Measurements from ENCODE around the gene PLCB3. TPM values are rescaled to one million over a fixed set of nuclear protein-coding genes. Genes with fewer than 3 reads are reported as not detected.
A peak's percentile ranks its signal among the peaks of the same experiment; 100 is the strongest.

Gene PLCB3
- total and polyA plus RNA-seq, 10 of the 15 experiments (the other 5 are each of a cell fraction or from before 2014, with no cell fraction given) = 0.03 to 10.3 (median 3.3) TPM

DNA sequence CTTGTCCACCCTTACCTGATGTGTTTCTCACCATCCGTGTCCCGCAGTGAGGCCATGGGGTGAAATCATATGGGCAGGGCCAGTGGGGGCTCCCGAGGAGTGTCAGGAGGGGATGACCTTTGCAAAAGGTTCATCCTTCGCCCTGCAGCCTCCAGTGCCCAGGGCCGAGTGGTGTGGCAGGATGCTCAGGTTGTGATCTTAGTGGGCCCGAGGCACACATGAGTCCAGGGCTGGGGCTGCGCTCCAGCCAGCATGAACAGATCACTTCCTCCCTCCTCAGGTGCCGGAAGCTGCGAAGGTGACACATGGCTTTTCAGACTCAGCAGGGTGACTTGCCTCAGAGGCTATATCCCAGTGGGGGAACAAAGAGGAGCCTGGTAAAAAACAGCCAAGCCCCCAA, 13.3 kb upstream of the PLCB3 start:
- TF ChIP-seq POLR2A (IDR thresholded peaks at IDR 0.05; ENCODE audit: low read depth, low read length) (peak; percentile 25; the same call in 1 of the 2 replicates), EZH2 (IDR thresholded peaks at IDR 0.05; ENCODE audit: borderline replicate concordance, control insufficient read depth, low read depth, low read length) (no peak), SPI1 (IDR thresholded peaks at IDR 0.05; ENCODE audit: borderline replicate concordance, insufficient read depth, low read depth, low read length) (peak; percentile 64)
- H3K9ac ChIP-seq (ENCODE audit: control insufficient read depth, insufficient read depth, low read length) = peak overlapping the region; percentile 4; the same call in 1 of the 2 replicates

DNA sequence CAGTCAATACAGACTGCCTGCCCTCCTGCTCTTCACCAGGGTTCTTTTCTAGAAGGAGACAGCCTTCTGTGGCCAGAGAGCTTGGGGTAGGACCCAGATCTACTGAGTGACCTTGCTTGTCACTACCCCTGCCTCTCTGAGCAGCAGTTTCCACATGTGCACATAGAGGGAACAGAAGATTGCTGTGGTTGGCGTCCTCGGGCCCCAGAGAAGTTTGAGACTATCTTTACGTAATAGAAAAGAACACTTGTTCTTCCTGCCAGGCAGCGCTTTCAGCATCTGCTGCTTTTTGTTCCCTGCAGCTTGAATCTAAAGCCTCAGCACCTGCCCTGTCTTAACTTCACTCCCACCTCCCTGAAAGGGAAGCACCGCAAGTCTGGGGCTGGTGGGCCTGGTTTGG, 12.3 kb upstream of the PLCB3 start:
- Histone ChIP-seq H3K79me2 (ENCODE audit: control insufficient read depth, insufficient read depth, low read length) (peaks cover 29% of the 10 kb centered on the region), H3K4me2 (ENCODE audit: control insufficient read depth, insufficient read depth) (peak overlapping the region; percentile 38; the same call in 1 of the 2 replicates), H3K27me3 (replicated peaks in 1 of 2; ENCODE audit: control insufficient read depth in 2 of 2, insufficient read depth in 2 of 2, low read length in 1 of 2) (no peaks in the 10 kb centered on the region), H2AFZ (ENCODE audit: control insufficient read depth, low read depth, low read length) (no peak overlapping the region), H3K9ac (ENCODE audit: control insufficient read depth, insufficient read depth, low read length) (no peak overlapping the region; the same call in 1 of the 2 replicates), H3K36me3 (ENCODE audit: control insufficient read depth in 2 of 2, insufficient read depth in 2 of 2, low read length in 1 of 2) (peaks cover 0 to 10% of the 10 kb centered on the region in 2 experiments; a peak in 2 of 4 replicates), H3K9me3 (replicated peaks; ENCODE audit: control insufficient read depth, insufficient read depth, low read length) (no peaks in the 10 kb centered on the region), H3K4me1 (ENCODE audit: control insufficient read depth, insufficient read depth, low read length) (peaks cover 47% of the 10 kb centered on the region), H3K27ac (ENCODE audit: control insufficient read depth, insufficient read depth) (peak overlapping the region; percentile 92), H3K4me3 (no peak overlapping the region), H4K20me1 (ENCODE audit: control insufficient read depth, insufficient read depth) (no peaks in the 10 kb centered on the region)
- in situ Hi-C loops (cut with MboI) (loop anchor here (25.0 kb wide), 1 partner anchor 1623 kb away; the partner anchor contains the start of genes CFL1, EFEMP2 and MUS81), intact Hi-C loops (cut with micrococcal nuclease; ENCODE audit: unreplicated experiment) (no loop called here)
- SMC1A ChIA-PET (ENCODE audit: uncharacterized antibody, unreplicated experiment) = no interaction called here
- FAIRE-seq (no peak), ATAC-seq (no peak), DNase-seq (ENCODE audit: low read depth, low spot score) (no peak)
- POLR2A ChIA-PET = interaction anchor here (0.6 to 3.0 kb wide), 9 partner anchors 9 to 53 kb away, joined by 3 to 21 read pairs (median 3); partner anchors contain the start of genes DNAJC4, FERMT3 and STIP1
- TF ChIP-seq BHLHE40 (IDR thresholded peaks at IDR 0.05; ENCODE audit: borderline replicate concordance in 1 of 2, low read depth in 2 of 2, low read length in 1 of 2) (no peak), CHD2 (IDR thresholded peaks at IDR 0.05; ENCODE audit: borderline replicate concordance, low read depth, low read length) (no peak), SP1 (IDR thresholded peaks at IDR 0.05; ENCODE audit: low read depth, low read length) (no peak), SMARCA5 (IDR thresholded peaks at IDR 0.05) (no peak), ZBED1 (IDR thresholded peaks at IDR 0.05; ENCODE audit: borderline replicate concordance) (no peak), TAF1 (IDR thresholded peaks at IDR 0.05; ENCODE audit: borderline replicate concordance, low read depth, low read length) (no peak)
- TF ChIP-seq, protein P1, sequence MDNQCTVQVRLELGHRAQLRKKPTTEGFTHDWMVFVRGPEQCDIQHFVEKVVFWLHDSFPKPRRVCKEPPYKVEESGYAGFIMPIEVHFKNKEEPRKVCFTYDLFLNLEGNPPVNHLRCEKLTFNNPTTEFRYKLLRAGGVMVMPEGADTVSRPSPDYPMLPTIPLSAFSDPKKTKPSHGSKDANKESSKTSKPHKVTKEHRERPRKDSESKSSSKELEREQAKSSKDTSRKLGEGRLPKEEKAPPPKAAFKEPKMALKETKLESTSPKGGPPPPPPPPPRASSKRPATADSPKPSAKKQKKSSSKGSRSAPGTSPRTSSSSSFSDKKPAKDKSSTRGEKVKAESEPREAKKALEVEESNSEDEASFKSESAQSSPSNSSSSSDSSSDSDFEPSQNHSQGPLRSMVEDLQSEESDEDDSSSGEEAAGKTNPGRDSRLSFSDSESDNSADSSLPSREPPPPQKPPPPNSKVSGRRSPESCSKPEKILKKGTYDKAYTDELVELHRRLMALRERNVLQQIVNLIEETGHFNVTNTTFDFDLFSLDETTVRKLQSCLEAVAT (IDR thresholded peaks at IDR 0.05) = no peak
- CTCF ChIA-PET = interaction anchor here (0.6 to 6.2 kb wide), 6 partner anchors 12 to 1411 kb away, joined by 3 to 31 read pairs (median 4); partner anchors contain the start of genes FERMT3 and PLCB3
- RAD21 ChIA-PET (ENCODE audit: unreplicated experiment) = interaction anchor here (0.9 to 1.1 kb wide), 2 partner anchors 29 to 34 kb away, joined by 3 read pairs; no protein-coding TSS in a partner anchor
- no TSS peak for BruUV-seq (replicated peaks)
- 43% methylated on average over 5 of the region's 5 CpGs for WGBS (ENCODE audit: insufficient coverage, insufficient replicate concordance, low lambda C conversion rate, missing lambda C conversion rate)

More for the DNA sequence above, 13.3 kb upstream of the PLCB3 start:
- Histone ChIP-seq H3K27ac (ENCODE audit: control insufficient read depth, insufficient read depth) (peak overlapping the region; percentile 92), H3K4me2 (ENCODE audit: control insufficient read depth, insufficient read depth) (no peak overlapping the region), H3K4me3 (no peak overlapping the region), H3K79me2 (ENCODE audit: control insufficient read depth, insufficient read depth, low read length) (peaks cover 27% of the 10 kb centered on the region), H3K4me1 (ENCODE audit: control insufficient read depth, insufficient read depth, low read length) (peaks cover 50% of the 10 kb centered on the region), H3K9me3 (replicated peaks; ENCODE audit: control insufficient read depth, insufficient read depth, low read length) (no peaks in the 10 kb centered on the region), H3K27me3 (replicated peaks in 1 of 2; ENCODE audit: control insufficient read depth in 2 of 2, insufficient read depth in 2 of 2, low read length in 1 of 2) (no peaks in the 10 kb centered on the region), H4K20me1 (ENCODE audit: control insufficient read depth, insufficient read depth) (no peaks in the 10 kb centered on the region), H2AFZ (ENCODE audit: control insufficient read depth, low read depth, low read length) (no peak overlapping the region), H3K36me3 (ENCODE audit: control insufficient read depth in 2 of 2, insufficient read depth in 2 of 2, low read length in 1 of 2) (peaks cover 0 to 5% of the 10 kb centered on the region in 2 experiments; a peak in 2 of 4 replicates)
- intact Hi-C loops (cut with micrococcal nuclease; ENCODE audit: unreplicated experiment) (no loop called here), in situ Hi-C loops (cut with MboI) (loop anchor here (25.0 kb wide), 1 partner anchor 1624 kb away; the partner anchor contains the start of genes CFL1, EFEMP2 and MUS81)
- FAIRE-seq (peak; percentile 18), DNase-seq (ENCODE audit: low read depth, low spot score) (no peak), ATAC-seq (no peak)
- BruUV-seq (replicated peaks) = no TSS peak
- 13% methylated on average over 9 of the region's 9 CpGs for WGBS (ENCODE audit: insufficient coverage, insufficient replicate concordance, low lambda C conversion rate, missing lambda C conversion rate)
- CTCF ChIA-PET = interaction anchor here (0.8 to 6.2 kb wide), 5 partner anchors 11 to 66 kb away, joined by 3 to 31 read pairs (median 5); partner anchors contain the start of genes ESRRA, FERMT3 and PLCB3
- SMC1A ChIA-PET (ENCODE audit: uncharacterized antibody, unreplicated experiment) = no interaction called here
- POLR2A ChIA-PET = interaction anchor here (1.2 to 3.0 kb wide), 4 partner anchors 12 to 34 kb away, joined by 3 to 21 read pairs (median 6); partner anchors contain the start of gene FERMT3
- RAD21 ChIA-PET (ENCODE audit: unreplicated experiment) = interaction anchor here (0.9 to 1.0 kb wide), 3 partner anchors 8 to 34 kb away, joined by 3 read pairs; partner anchors contain the start of gene PPP1R14B
